Stimulated activated CD8-positive, alpha-beta memory T cell treated with anti-CD3 and anti-CD28 coated beads, Interleukin-4, amount 100 ng/mL, for 48 hours (primary cell): Measurements from ENCODE around the gene CYLD.

ENCODE experiments used
- DNase-seq: peaks from one replicate; pipeline ENCODE4 v3.0.0-alpha.2; 2020

Gene CYLD

DNA sequence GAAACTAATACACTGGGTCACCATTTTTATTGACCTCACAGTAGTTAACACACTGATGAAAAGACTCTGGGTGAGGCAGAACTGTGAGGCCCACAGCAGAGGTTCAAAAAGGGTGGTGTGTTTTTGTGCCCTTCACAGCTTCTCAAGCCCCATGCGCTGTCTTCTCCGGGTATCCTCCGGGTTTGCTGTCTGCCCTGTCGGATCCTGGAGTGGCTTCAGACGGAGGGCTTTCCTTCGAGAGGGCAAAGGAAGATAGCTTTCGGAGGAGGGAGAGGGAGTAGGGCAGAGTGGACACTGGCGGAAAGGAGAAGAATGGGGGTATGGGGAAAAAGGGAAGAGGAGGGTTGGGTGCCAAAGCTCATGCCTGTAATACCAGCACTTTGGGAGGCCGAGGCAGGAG lies 80.8 kb downstream of the CYLD start:
- no peak for DNase-seq

DNA sequence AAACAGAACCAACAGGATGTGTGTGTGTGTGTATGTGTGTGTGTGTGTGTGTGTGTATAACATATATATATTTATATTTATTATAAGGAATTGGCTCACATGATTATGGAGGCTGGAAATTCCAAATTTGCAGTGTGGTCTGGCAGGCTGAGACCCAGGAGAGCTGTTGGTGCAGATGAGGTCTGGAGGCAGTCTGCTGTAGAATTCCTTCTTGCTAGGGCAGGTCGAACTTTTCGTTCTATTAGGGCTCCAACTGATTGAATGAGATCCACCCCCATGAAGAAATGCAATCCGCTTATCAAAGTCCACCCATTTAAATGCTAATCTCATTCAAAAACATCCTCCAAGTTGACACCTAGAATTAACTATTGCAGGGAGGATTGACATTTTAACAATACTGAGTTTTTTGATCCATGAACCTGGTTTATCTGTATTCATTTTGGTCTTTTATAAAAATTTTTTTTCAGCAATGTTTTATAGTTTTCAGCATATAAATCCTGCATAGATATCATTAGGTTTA lies 85.0 kb downstream of the CYLD start:
- DNase-seq, result peak; percentile 2

DNA sequence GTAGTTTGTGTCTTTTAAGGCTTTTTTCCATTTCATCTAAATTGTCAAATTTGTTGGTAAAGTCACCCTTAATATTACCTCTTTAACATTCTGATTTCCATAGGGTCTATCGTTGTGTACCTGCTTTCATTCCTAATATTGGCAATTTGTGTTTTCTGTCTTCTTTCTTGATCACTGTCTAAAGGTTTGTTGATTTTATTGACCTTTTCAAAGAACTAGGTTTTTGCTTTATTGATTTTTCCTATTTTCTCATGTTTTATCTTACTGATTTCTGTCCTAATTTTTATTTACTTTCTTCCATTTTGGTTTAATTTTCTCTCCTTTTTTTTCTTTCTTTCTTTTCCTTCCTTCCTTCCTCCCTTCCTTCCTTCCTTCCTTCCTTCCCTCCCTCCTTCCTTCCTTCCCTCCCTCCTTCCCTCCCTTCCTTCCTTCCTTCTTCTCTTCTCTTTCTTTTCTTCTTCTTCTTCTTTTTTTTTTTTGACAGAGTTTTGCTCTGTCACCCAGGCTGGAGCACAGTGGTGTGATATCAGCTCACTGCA lies 86.3 kb downstream of the CYLD start:
- no peak for DNase-seq

DNA sequence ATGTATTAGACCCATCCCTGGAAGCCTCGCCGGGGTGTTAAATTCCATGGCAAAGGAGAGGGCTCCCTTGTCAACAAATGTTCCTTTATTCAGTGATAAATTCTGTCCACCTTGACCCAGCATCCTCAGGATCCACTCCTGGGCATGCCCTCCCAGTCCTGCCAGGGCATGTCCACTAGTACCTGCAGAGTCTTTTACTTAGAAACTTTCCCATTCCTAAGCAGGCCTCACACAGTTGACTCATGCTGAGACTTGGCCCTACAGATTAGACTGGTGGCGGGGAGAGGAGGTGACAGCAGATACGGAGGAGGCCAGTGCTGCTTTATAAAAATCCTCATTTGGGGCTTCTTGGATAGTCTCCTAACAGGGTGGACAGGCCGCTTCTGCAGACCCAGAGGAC lies 88.8 kb downstream of the CYLD start:
- no peak for DNase-seq

DNA sequence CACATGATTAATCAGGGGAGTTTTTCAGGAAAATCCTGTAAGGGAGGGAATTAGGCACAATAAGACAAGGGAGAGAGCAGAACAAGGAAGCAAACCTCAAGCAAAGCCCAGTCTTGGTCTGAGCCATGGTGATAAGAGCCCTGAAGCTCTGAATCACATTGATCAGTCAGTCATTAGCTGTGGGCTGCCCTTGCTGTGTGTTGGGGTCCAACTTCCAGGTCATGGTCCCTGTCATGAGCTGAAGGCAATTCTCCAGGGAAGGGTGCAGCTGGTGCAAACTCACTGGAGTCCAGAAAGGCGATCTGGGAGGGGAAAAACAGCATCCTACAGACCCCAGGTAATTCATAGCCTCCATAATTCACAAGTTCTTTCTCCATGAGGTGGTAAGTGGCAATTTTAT lies 89.9 kb downstream of the CYLD start:
- no peak for DNase-seq

DNA sequence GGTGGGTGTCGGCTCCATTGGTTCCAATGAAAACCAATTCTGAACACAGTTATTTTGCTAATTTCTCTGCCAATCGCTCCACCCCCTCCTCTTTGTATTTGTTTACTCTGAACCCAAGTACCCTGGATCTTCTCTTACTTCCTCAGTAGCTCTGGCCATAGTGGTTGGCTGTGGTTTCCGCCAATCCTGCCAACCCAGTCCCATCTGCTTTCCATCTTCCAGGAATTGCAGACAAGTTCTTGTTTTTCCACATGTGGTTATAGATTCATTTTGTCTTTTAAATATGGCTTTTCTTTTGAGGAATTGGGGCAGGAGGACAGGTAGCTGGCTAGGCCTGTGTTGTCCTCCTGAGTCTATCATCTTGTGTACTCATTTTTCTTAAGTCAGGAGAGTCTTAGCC lies 92.0 kb downstream of the CYLD start:
- no peak for DNase-seq

DNA sequence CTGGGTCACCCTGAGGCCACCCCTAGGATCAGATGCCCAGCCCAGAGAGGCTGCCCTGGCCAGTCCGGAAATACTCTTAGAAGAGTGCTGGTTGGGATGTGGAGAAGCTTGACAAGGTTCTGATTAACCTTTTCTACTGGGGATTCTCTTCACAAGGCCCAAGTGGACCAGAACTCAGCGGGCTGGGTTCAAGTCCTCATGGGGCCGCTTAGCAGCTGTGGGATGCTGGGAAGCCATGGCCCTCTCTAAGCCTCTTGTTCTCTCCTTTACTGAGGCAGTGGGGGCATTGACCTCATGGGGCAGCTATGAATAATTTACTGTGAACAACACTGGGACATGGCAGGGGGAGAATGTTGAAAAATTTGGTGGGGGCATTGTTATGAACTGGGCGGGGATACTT lies 92.8 kb downstream of the CYLD start:
- no peak for DNase-seq

DNA sequence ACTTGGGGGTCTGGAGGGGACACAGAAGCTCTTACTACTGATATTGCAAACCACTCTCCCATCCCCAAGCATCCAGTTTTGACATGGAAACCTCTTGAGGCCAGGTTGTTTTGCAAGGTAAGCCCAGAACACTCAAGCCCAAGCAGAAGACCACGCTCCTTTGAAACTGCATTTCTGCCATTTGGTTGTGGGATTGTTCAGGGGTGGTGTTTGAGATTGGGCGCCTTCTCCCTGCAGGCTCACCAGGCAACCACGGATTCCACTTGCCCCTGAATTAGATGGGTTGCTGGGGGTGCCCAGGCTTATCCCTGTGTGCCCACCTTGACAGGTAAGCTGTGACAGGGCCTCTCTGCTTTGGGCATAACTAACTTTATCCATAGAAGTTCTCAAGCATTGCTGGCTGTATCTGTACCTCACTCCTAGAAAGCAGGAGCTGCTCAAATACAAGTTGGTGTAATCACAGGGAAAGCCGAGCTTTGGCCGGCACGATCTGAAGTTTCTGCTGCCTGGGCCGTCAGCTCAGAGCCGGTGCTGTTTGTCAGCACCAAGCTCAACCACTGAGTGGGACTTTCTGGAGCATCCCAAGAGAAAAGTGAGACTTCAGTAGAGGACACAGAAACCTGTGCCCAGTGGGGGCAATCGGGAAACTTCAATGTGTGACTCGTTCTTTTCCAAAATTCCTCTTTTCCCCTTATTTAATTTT lies 93.6 kb downstream of the CYLD start:
- no peak for DNase-seq

DNA sequence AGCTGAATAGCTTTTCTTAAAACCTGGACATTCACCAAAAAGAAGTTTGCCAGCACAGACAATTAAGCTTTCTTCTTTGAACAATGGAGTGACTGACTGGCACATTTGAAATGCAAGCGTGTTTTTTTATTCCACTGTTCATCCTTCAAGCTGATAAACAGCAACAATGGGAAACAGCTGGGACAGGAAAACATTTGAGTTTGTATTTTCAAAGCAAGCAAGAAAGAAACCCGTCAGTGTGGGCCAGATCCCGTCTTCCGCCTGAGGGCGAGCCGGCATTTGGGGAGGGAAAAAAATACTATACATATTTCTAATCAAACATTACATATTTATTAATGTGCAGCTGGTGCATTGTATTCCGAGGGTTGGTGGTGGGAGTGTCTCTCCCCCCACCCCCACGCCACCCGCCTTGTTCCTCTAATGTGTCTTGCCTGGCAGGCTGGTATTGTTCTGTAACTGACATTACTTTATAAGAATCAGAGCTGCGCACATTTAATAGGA lies 94.3 kb downstream of the CYLD start:
- no peak for DNase-seq

DNA sequence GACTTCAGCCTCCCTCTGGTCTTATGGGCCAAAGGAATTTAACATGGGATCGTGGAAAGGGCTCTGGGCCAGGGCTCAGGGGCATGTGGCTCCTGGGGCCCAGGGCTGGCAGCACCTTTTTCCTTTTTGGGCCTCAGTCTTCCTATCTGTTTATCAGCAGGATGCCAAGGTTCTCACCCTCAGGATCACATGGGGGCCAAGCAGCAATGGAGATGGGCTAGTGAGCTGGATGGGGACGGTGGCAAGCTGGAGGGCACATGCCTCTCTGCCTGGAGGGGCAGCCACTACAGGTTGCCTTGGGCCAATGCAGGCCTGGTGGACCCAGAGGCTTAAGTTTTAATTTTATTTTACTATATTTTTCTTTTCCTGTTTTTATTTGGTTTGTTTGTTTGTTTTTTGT lies 95.4 kb downstream of the CYLD start:
- DNase-seq, result no peak

DNA sequence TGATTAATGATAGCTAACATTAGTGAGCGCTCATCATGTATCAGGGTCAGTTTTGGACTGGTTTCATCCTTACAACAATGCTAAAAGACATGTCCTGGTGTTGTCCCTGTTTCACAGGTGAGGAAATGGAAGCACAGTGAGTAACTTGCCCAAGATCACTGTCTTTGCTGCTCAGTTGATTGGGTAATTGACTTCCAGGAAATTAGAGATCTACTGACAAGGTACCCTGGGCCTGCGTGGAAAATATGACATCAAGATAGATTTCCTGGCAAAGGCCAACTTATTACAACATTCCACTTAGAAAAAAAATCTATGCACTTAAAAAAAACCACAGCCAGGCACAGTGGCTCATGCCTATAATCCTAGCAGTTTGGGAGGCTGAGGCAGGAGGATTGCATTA lies 96.3 kb downstream of the CYLD start:
- DNase-seq, result no peak

DNA sequence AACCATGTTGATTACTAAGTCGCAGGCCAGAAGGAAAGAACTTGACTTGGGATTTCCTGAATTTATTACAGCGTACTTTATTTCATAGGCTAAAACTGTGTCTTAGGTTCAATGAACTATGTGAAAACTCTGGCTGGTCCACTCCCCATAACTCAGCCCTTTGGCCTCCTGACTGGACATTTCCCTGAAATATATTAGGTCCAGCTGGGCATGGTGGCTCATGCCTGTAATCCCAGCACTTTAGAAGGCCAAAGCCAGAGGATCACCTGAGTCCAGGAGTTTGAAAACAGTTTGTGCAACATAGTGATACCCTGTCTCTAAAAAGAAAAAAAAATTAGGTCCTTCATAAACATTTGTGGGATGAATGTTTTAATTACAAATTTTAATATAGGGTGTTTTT lies 97.0 kb downstream of the CYLD start:
- no peak for DNase-seq

DNA sequence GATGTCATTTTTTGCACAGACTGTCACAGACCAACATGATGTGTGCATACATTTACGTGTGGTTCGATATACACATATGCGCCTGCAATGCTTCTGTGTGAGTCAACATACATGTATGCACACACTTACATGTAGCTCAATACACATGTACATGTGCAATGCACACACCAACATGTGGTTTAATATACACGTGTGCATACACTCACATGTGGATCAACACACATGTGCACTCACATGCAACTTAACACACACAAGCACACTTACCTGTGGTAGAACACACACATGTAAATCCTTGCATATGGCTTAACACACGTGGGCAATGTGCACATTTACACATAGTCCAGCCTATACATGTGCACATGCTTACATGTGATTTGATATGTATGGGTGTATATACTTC lies 97.5 kb downstream of the CYLD start:
- DNase-seq, result no peak

DNA sequence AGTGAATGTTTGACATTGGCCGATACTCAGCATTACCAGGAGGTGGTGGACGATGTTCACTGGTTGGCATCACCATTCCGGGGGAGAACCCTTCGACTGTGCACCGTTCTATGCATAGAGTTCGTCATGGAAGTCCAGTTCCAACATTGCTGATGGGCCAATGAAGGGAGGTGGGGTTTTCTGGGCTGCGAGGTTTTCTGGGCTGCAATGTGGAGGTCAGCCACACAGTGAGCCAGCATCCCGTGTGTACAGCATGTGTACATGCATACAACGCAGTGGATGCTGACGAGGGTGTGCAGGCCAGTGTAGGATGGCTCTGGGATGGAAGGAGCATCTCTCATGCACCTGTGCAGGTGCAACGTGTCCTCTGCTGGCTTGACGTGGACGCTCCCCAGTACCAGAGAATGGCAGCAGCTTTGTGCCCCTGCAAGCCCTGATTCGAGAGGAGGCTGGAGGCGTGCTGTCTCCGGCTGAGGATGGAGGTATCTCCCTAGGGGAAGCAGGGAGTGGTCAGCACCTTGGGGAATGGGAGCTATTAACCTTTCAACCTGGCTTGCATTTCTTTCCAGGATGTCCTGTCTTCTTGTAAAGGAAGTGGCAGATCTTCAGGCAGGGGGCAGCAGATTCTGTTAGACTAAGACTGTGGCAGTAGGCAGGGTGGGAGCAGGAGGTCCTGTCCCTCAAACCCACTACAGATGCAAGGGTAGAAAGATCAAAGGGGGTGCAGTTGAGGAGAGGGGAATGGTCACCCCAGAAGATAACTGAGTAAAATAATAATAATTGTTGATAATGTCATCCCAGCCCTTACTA lies 98.2 kb downstream of the CYLD start:
- DNase-seq, result no peak

DNA sequence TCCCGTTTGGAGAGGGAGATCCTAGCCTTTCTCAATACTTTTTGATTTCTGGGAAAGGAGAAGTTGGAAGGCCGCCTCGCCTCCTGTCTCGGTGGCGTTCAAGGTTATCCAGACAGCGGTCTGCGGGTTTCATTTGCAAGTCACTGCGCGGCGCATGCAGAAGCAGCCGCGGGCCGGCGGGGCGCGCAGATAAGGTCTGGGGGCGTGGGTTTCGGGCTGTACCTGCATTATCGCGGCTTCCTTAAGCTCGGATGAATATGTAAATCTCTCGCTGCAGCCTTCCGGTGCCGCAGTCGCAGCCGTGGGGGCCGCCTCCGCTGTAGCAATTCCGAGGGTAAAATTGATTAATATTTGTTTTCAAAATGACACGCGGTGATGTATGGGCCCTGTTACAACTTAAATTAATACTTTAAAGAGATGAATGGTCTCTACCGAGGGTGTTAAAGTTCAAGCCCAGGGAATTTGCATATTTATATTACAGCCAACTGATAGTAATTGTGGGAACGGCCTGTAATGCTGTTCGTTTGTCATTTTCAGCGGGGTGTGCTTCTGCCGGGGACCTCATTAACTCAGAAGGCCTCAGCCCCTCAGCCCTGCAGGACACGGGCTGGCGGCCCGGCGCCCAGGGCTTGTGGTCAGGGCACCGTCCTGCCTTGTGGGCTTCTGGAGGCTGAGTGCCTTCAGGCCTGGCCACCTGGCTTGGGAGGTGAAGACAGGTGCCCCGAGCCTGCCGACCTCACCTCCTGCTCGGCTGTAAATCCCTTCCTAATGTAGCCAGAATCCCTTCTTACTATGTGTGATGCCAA lies 99.4 kb downstream of the CYLD start:
- DNase-seq, result peak; percentile 68

DNA sequence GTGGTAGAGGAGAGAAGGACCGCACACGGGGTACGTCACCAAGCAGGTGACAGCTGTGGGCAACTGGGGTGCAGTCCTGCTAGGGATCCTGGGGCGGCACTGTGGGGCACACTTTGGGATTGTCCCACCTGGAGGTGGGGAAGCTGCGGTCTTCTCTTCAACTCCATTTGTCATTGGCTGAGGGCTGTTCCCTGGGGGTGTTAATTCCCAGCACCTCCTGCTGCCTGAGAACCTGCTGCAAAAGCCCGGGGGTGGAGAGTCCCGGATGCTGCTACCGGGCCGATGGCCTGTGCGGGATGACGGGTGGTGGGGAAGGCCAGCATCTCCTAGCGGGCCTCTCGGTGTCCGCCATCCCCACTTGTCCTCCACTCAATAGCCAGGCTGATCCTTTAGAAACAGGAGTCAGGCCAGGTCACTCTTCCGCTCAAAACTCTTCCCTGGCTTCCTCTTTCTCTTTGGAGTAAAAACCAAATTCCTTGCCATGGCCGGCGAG lies 100.2 kb downstream of the CYLD start:
- no peak for DNase-seq

DNA sequence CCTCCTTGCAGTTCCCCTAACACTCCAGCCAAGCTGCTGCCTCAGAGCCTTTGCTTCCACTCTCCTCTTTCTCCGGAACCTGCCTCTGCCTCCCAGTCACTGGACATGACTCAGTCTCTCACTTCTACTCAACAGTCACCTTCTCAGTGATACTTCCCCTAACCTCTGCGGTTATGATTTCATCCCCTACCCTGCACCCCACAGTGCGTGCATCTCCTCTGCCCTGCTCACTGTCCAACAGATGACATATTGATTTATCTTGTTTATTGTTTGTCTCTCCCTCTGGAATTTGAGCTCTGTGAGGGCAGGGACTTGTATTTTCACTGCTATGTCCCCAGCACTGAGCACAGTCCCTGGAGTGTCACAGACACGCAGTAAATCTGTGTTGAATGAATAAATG lies 100.7 kb downstream of the CYLD start:
- DNase-seq, result peak; percentile 51

DNA sequence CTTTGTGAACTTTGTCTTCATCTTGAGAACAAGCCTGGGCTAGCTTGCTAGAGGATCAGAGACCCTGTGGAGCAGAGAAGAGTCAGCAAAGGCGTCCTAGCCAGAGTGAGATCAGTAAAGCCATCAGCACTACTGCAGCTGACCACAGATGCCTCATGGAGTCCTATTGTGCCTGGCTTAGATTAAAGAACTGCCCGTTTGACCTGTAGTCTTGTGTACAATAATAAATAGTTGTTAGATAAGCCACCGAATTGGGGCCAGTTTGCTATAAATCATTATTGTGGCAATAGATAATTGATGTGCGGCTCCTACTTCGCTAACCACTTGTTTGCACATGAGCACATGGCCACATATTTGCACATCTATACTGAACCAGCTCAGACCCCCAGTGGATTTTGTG lies 103.0 kb downstream of the CYLD start:
- DNase-seq, result no peak

DNA sequence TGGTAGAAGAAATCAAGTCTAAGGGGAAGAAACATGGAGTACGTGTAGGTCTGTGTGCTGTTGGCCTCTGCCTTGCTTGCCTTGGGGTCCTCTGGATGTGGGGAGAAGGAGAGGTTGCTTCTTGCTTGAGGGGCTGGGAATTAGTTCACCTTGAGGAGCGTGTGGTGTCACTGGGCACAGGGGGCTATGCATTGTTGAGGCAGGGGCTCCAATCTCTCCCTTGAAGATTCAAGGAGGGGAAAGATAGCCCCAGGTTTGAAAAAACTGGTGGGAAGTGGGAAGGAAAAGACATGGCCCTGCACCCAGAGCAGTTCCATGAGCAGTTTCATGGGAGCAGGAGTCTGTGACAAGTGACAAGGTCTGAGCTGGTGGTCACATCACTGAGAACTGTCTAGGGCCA lies 103.4 kb downstream of the CYLD start:
- DNase-seq, result no peak

DNA sequence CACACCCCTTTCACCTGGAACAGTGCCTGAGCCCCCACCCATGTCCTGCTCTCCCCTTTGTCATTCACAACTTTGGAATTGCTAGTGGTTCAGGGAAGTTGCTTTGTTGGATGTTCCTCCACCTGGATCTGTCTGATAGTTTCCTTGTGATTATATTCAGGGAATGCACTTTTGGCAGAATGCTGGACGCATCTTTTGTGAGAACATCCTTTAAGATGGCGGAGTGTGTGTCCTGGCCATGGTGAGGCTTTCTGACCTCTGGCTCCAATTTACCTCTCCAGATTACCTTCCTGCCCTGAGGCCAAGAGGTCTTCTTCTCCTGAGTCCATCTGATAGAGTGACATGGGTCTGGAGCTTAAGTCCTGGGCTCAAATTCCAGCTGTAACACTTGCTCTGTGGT lies 104.6 kb downstream of the CYLD start:
- DNase-seq, result no peak

DNA sequence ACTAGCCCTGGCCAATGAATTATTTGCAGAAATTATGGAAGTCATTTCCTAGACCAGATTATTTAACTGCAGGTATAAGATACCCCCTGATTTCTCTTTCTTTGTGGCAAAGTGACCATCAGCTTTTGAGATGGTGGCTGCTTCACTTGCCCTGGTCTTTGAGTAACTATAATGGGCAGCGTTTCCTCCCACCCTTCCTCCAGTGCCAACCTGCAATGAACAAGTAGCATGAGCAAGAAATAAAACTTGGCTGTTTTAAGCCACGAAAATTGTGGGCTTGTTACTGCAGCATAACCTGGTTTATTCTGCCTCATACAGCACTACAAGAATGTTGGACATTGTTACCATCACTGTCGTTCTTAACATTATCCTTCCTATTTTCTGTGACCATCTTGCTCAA lies 105.3 kb downstream of the CYLD start:
- DNase-seq, result no peak

DNA sequence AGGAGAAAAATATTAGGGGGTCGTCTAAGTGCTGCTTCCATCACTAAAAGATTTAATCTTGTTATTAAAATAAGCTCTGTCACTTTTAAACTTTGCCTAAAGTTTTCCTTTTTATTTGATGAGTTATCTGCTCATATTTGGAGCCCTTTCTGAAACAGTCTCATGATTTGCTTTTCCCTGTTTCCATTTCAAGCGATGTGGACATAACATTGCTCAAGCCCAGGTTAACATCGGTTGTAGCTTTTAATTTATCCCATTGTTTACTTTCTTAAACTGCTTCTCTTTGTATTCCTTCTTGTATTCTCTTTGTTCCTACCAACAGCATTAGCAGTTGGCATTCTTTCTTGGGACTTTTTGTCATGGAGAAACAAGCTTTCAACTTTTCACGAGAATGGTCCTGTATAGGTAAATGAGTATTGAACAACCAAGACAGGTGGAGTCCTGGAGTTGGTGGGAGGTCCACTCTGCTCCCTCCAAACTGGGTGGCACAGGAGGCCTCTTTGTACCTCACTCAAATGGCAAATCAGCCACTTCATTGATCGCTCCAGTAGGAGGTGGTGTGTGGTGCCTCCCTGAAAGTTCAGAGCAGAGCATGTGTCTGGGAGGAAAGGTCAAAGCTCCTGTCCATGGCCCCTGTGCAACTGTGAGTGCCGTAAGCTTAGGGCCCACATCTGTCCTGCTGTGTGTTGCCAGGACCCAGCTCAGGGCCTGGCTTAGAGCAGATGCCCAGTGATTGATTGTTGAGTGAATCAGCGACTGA lies 107.0 kb downstream of the CYLD start:
- no peak for DNase-seq
